Measurements from ENCODE around the gene KCNQ2. TPM values are rescaled to one million over a fixed set of nuclear protein-coding genes. Genes with fewer than 3 reads are reported as not detected.
"Not testable (repeated sequence)": the region's sequence is repeated elsewhere in the genome, so short reads cannot be mapped to it uniquely, and the experiment has no call there.

KCNQ2 gene
- total RNA-seq, 1 experiment from 2014 or later = not detected

GRCh38 chr20:63518351-63518861 is 46.0 kb upstream of the KCNQ2 start:
- Histone ChIP-seq H4K20me1 (ENCODE audit: insufficient read depth) (no peaks in the 10 kb centered on the region), H3K27me3 (ENCODE audit: insufficient read depth, low read depth) (peaks cover 12% of the 10 kb centered on the region), H3K9me2 (ENCODE audit: insufficient read depth) (no peaks in the 10 kb centered on the region), H3K4me2 (no peak overlapping the region), H3K79me2 (ENCODE audit: low read depth) (peaks cover 7% of the 10 kb centered on the region), H3K4me1 (replicated peaks; ENCODE audit: insufficient read depth) (peaks cover 7% of the 10 kb centered on the region; the same call in 1 of the 2 replicates), H3K27ac (no peak overlapping the region), H3K9me3 (ENCODE audit: insufficient read depth, low read depth) (peaks cover 5% of the 10 kb centered on the region; the same call in 1 of the 2 replicates), H3F3A (ENCODE audit: insufficient read depth, low read depth) (peaks cover 13% of the 10 kb centered on the region; the same call in 1 of the 2 replicates), H3K36me3 (ENCODE audit: low read depth) (peaks cover 13% of the 10 kb centered on the region), H2AFZ (no peak overlapping the region), H3K4me3 (no peak overlapping the region)
- CTCF ChIA-PET = interaction anchor here (0.7 kb wide), 1 partner anchor 54 kb away, joined by 4 read pairs; no protein-coding TSS in a partner anchor
- intact Hi-C loops (cut with micrococcal nuclease; ENCODE audit: unreplicated experiment) = no loop called here
- TSS peak; percentile 14 for BruUV-seq (replicated peaks)
- POLR2A ChIA-PET (ENCODE audit: unreplicated experiment) = no interaction called here
- no peak for TF ChIP-seq CTCF (conservative IDR thresholded peaks at IDR 0.05)
- TF ChIP-seq EZH2 (IDR thresholded peaks at IDR 0.05; ENCODE audit: low read depth) = no peak
- no peak for DNase-seq

GRCh38 chr20:63517376-63518309 is 45.2 kb upstream of the KCNQ2 start:
- Histone ChIP-seq H3K27ac (no peak overlapping the region), H3K27me3 (ENCODE audit: insufficient read depth, low read depth) (peaks cover 20% of the 10 kb centered on the region), H3K9me2 (ENCODE audit: insufficient read depth) (no peaks in the 10 kb centered on the region), H3K4me2 (no peak overlapping the region), H3K9me3 (ENCODE audit: insufficient read depth, low read depth) (no peaks in the 10 kb centered on the region), H3K36me3 (ENCODE audit: low read depth) (peaks cover 7% of the 10 kb centered on the region; the same call in 1 of the 2 replicates), H3K4me3 (no peak overlapping the region), H3F3A (ENCODE audit: insufficient read depth, low read depth) (peaks cover 9% of the 10 kb centered on the region; the same call in 1 of the 2 replicates), H3K4me1 (replicated peaks; ENCODE audit: insufficient read depth) (peaks cover 7% of the 10 kb centered on the region; the same call in 1 of the 2 replicates), H3K79me2 (ENCODE audit: low read depth) (peaks cover 7% of the 10 kb centered on the region), H2AFZ (no peak overlapping the region), H4K20me1 (ENCODE audit: insufficient read depth) (no peaks in the 10 kb centered on the region)
- intact Hi-C loops (cut with micrococcal nuclease; ENCODE audit: unreplicated experiment) = no loop called here
- ChIA-PET CTCF (no interaction called here), POLR2A (ENCODE audit: unreplicated experiment) (no interaction called here)
- BruUV-seq (replicated peaks) = no TSS peak
- TF ChIP-seq CTCF (conservative IDR thresholded peaks at IDR 0.05) (no peak), EZH2 (IDR thresholded peaks at IDR 0.05; ENCODE audit: low read depth) (no peak)
- DNase-seq = no peak

GRCh38 chr20:63514520-63514919 is 42.1 kb upstream of the KCNQ2 start:
- POLR2A ChIA-PET (ENCODE audit: unreplicated experiment); H3K4me2 ChIP-seq; H3K36me3 ChIP-seq (ENCODE audit: low read depth); DNase-seq; H2AFZ ChIP-seq; BruUV-seq (replicated peaks); H4K20me1 ChIP-seq (ENCODE audit: insufficient read depth); H3K79me2 ChIP-seq (ENCODE audit: low read depth); intact Hi-C loops (cut with micrococcal nuclease; ENCODE audit: unreplicated experiment); CTCF ChIA-PET; H3K4me1 ChIP-seq (replicated peaks; ENCODE audit: insufficient read depth); H3K4me3 ChIP-seq; H3K9me2 ChIP-seq (ENCODE audit: insufficient read depth); H3K27ac ChIP-seq; H3K9me3 ChIP-seq (ENCODE audit: insufficient read depth, low read depth): not testable (repeated sequence)
- peaks cover 50% of the 10 kb centered on the region for H3K27me3 ChIP-seq (ENCODE audit: insufficient read depth, low read depth)
- peaks cover 17% of the 10 kb centered on the region for H3F3A ChIP-seq (ENCODE audit: insufficient read depth, low read depth)
